ENCODE data around the gene TMEM181. TPM values are rescaled to one million over a fixed set of nuclear protein-coding genes. Genes with fewer than 3 reads are reported as not detected.

Gene TMEM181
- total and polyA plus RNA-seq, 4 donors, result 6.4 to 15.6 (median 12.6) TPM

- no peak for DNase-seq (ENCODE audit: low spot score)
- no peak overlapping the region for H3K27ac ChIP-seq (ENCODE audit: low read depth in 1 of 2, low read length in 2 of 2)
- 87% methylated on average over 7 of the region's 7 CpGs for WGBS
- H3K9me3 ChIP-seq (ENCODE audit: control insufficient read depth in 4 of 4, low read length in 3 of 4), result no peaks in the 10 kb centered on the region
- H3K9ac ChIP-seq (ENCODE audit: low read depth in 1 of 2, low read length in 2 of 2), result no peak overlapping the region
- TF ChIP-seq, protein P1, sequence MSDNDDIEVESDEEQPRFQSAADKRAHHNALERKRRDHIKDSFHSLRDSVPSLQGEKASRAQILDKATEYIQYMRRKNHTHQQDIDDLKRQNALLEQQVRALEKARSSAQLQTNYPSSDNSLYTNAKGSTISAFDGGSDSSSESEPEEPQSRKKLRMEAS (IDR thresholded peaks at IDR 0.05), result no peak
- TF ChIP-seq, protein P2, sequence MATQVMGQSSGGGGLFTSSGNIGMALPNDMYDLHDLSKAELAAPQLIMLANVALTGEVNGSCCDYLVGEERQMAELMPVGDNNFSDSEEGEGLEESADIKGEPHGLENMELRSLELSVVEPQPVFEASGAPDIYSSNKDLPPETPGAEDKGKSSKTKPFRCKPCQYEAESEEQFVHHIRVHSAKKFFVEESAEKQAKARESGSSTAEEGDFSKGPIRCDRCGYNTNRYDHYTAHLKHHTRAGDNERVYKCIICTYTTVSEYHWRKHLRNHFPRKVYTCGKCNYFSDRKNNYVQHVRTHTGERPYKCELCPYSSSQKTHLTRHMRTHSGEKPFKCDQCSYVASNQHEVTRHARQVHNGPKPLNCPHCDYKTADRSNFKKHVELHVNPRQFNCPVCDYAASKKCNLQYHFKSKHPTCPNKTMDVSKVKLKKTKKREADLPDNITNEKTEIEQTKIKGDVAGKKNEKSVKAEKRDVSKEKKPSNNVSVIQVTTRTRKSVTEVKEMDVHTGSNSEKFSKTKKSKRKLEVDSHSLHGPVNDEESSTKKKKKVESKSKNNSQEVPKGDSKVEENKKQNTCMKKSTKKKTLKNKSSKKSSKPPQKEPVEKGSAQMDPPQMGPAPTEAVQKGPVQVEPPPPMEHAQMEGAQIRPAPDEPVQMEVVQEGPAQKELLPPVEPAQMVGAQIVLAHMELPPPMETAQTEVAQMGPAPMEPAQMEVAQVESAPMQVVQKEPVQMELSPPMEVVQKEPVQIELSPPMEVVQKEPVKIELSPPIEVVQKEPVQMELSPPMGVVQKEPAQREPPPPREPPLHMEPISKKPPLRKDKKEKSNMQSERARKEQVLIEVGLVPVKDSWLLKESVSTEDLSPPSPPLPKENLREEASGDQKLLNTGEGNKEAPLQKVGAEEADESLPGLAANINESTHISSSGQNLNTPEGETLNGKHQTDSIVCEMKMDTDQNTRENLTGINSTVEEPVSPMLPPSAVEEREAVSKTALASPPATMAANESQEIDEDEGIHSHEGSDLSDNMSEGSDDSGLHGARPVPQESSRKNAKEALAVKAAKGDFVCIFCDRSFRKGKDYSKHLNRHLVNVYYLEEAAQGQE (IDR thresholded peaks at IDR 0.05), result no peak
- TF ChIP-seq JUND (IDR thresholded peaks at IDR 0.05), result no peak
- H3K4me1 ChIP-seq (ENCODE audit: control insufficient read depth in 4 of 4, insufficient read depth in 4 of 4, low read length in 3 of 4), result no peaks in the 10 kb centered on the region
- peaks cover 21 to 53% (median 40%) of the 10 kb centered on the region in 4 donors for H3K36me3 ChIP-seq (ENCODE audit: control insufficient read depth in 4 of 4, insufficient read depth in 3 of 4, low read depth in 1 of 4, low read length in 3 of 4)
- no peak overlapping the region for H3K4me3 ChIP-seq (ENCODE audit: low read depth in 1 of 3, low read length in 3 of 3)
- H3K27me3 ChIP-seq (ENCODE audit: control insufficient read depth in 4 of 4, insufficient read depth in 4 of 4, low read length in 3 of 4), result no peaks in the 10 kb centered on the region
These were observed 31.4 kb downstream of the TMEM181 start for GRCh38 chr6:158591134-158591809.

DNA sequence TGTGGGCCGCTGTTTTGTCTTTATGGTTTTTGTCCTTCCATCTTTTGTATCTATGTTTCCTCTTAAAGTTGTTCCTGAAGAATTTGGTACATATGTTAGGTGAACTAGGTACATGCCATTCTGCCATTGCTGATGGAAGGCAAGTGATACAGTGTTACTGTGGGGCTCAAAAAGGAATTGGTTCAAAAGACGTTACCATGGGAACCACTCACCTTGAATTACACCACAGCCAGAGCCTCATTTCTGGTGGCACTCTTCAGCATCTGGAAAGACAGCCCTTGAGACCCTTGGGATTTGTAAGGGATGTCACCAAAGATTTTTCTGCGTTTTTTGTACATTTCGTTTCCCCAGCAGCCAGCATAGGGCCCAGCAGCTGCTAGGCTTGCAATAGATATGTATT, 31.9 kb downstream of the TMEM181 start:
- Histone ChIP-seq H3K27me3 (ENCODE audit: control insufficient read depth in 4 of 4, insufficient read depth in 4 of 4, low read length in 3 of 4) (no peaks in the 10 kb centered on the region), H3K9ac (ENCODE audit: low read depth in 1 of 2, low read length in 2 of 2) (no peak overlapping the region), H3K9me3 (ENCODE audit: control insufficient read depth in 4 of 4, low read length in 3 of 4) (no peaks in the 10 kb centered on the region), H3K4me3 (ENCODE audit: low read depth in 1 of 3, low read length in 3 of 3) (no peak overlapping the region), H3K4me1 (ENCODE audit: control insufficient read depth in 4 of 4, insufficient read depth in 4 of 4, low read length in 3 of 4) (no peaks in the 10 kb centered on the region), H3K36me3 (ENCODE audit: control insufficient read depth in 4 of 4, insufficient read depth in 3 of 4, low read depth in 1 of 4, low read length in 3 of 4) (peaks cover 16 to 48% (median 36%) of the 10 kb centered on the region in 4 donors), H3K27ac (ENCODE audit: low read depth in 1 of 2, low read length in 2 of 2) (no peak overlapping the region)
- 97% methylated on average over 4 of the region's 4 CpGs for WGBS
- no peak for DNase-seq (ENCODE audit: low spot score)
- TF ChIP-seq YY1 (IDR thresholded peaks at IDR 0.05) (no peak), HNF4G (IDR thresholded peaks at IDR 0.05) (no peak)
- TF ChIP-seq, protein P1 (IDR thresholded peaks at IDR 0.05), result no peak
- TF ChIP-seq, protein P3, sequence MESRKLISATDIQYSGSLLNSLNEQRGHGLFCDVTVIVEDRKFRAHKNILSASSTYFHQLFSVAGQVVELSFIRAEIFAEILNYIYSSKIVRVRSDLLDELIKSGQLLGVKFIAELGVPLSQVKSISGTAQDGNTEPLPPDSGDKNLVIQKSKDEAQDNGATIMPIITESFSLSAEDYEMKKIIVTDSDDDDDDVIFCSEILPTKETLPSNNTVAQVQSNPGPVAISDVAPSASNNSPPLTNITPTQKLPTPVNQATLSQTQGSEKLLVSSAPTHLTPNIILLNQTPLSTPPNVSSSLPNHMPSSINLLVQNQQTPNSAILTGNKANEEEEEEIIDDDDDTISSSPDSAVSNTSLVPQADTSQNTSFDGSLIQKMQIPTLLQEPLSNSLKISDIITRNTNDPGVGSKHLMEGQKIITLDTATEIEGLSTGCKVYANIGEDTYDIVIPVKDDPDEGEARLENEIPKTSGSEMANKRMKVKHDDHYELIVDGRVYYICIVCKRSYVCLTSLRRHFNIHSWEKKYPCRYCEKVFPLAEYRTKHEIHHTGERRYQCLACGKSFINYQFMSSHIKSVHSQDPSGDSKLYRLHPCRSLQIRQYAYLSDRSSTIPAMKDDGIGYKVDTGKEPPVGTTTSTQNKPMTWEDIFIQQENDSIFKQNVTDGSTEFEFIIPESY (IDR thresholded peaks at IDR 0.05), result no peak

- Histone ChIP-seq H3K4me3 (ENCODE audit: low read depth in 1 of 3, low read length in 3 of 3) (no peak overlapping the region), H3K36me3 (ENCODE audit: control insufficient read depth in 4 of 4, insufficient read depth in 3 of 4, low read depth in 1 of 4, low read length in 3 of 4) (peaks cover 7 to 42% (median 32%) of the 10 kb centered on the region in 4 donors), H3K27me3 (ENCODE audit: control insufficient read depth in 4 of 4, insufficient read depth in 4 of 4, low read length in 3 of 4) (no peaks in the 10 kb centered on the region), H3K9ac (ENCODE audit: low read depth in 1 of 2, low read length in 2 of 2) (no peak overlapping the region), H3K27ac (ENCODE audit: low read depth in 1 of 2, low read length in 2 of 2) (no peak overlapping the region), H3K9me3 (ENCODE audit: control insufficient read depth in 4 of 4, low read length in 3 of 4) (no peaks in the 10 kb centered on the region), H3K4me1 (ENCODE audit: control insufficient read depth in 4 of 4, insufficient read depth in 4 of 4, low read length in 3 of 4) (no peaks in the 10 kb centered on the region)
- TF ChIP-seq, protein P2 (IDR thresholded peaks at IDR 0.05), result no peak
- TF ChIP-seq EGR1 (IDR thresholded peaks at IDR 0.05; ENCODE audit: low read depth in 2 of 2), result no peak
- no peak for TF ChIP-seq ATF3 (IDR thresholded peaks at IDR 0.05)
- no peak for TF ChIP-seq GABPA (IDR thresholded peaks at IDR 0.05 in 1 of 2, conservative IDR thresholded peaks at IDR 0.05 in 1 of 2)
- TF ChIP-seq JUND (IDR thresholded peaks at IDR 0.05), result no peak
- TF ChIP-seq, protein P3 (IDR thresholded peaks at IDR 0.05), result no peak
- no peak for TF ChIP-seq NR2F2 (IDR thresholded peaks at IDR 0.05)
- no peak for TF ChIP-seq RAD21 (IDR thresholded peaks at IDR 0.05)
- DNase-seq (ENCODE audit: low spot score), result no peak
- 99% methylated on average over 3 of the region's 3 CpGs for WGBS
These were observed 33.8 kb downstream of the TMEM181 start for GRCh38 chr6:158593670-158594069.

Data from liver (tissue), 9 donors.